Breast epithelium (tissue), 4 donors: ENCODE data around the gene ALKAL2. TPM values are rescaled to one million over a fixed set of nuclear protein-coding genes. Genes with fewer than 3 reads are reported as not detected.

Experiments
- DNase-seq, 2 donors: peaks; one replicate each; pipeline ENCODE4 v3.0.0-alpha.2; 2019; ENCODE audit warnings: low spot score in 2 of 2
- H3K27ac ChIP-seq, 2 donors: fragments of 200-600 bp; sonication (generic) in 1 of 2; one replicate each; pipeline ENCODE4 v1.5.1; 2016 to 2019; ENCODE audit warnings: mild to moderate bottlenecking in 1 of 2
- H3K27me3 ChIP-seq, 2 donors: fragments of 200-600 bp; sonication (generic) in 1 of 2; one replicate each; pipeline versions ENCODE4 v1.5.1 to v1.6.0; 2017 to 2019; ENCODE audit warnings: control low read depth in 1 of 2, mild to moderate bottlenecking in 1 of 2
- H3K36me3 ChIP-seq: fragments of 200-600 bp; one replicate; pipeline ENCODE4 v1.5.1; 2019
- H3K4me1 ChIP-seq, 2 donors: fragments of 200-600 bp; sonication (generic); one replicate each; pipeline ENCODE4 v1.5.1; 2016 to 2019; ENCODE audit warnings: control low read depth in 1 of 2
- H3K4me3 ChIP-seq, 3 donors: fragments of 200-600 bp; sonication (generic); 1 replicate in 2 of 3; 2 replicates in 1 of 3; pipeline ENCODE4 v1.5.1; 2016 to 2019; ENCODE audit warnings: mild to moderate bottlenecking in 3 of 3, moderate library complexity in 2 of 3
- H3K9me3 ChIP-seq, 2 donors: fragments of 200-600 bp; sonication (generic) in 1 of 2; one replicate each; pipeline ENCODE4 v1.5.1; 2016 to 2019; ENCODE audit warnings: control low read depth in 1 of 2
- CTCF ChIP-seq, 3 donors: fragments of 450-650 bp; IDR thresholded peaks; one replicate each; pipeline ENCODE4 v1.5.1; 2016 to 2017; ENCODE audit warnings: antibody characterized with exemption in 3 of 3, mild to moderate bottlenecking in 3 of 3, moderate library complexity in 3 of 3
- POLR2A ChIP-seq: fragments of 450-650 bp; IDR thresholded peaks from one replicate; pipeline ENCODE4 v1.6.1; 2016; ENCODE audit warnings: antibody characterized with exemption, mild to moderate bottlenecking, moderate library complexity
- POLR2AphosphoS5 ChIP-seq, 3 donors: sonication (generic); formaldehyde crosslinking; IDR thresholded peaks; one replicate each; pipeline ENCODE4 v1.6.1; 2017; ENCODE audit warnings: antibody characterized with exemption in 3 of 3
- intact Hi-C: fragments of 100-400 bp; cut with DNase I; formaldehyde crosslinking; loops from one replicate; pipeline ENCODE4 v1.15.1; 2023; ENCODE audit warnings: low total_unique reads
- total RNA-seq, 3 donors: library from RNA; depleted of rRNA; stranded (reverse); fragments of >200 nt; gene quantifications; one replicate each; pipeline ENCODE4 v1.1.0, GENCODE V29; 2016

The ALKAL2 gene
- total RNA-seq, 3 donors from 2014 or later = 10.1 to 26.4 (median 16.1) TPM

DNA sequence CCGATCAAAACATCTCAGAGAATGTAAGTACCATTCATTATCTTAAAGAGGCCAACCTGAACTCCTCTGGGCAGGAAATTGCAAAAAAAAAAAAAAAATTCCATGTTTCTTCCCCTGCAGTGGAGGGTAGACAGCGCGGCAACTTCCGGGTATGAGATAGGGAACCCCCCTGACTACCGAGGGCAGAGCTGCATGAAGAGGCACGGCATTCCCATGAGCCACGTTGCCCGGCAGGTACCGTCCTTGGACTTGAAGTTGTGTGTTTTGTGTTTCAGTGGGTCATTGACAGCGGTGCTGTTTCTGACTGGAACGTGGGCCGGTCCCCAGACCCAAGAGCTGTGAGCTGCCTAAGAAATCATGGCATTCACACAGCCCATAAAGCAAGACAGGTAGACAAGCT, 16.0 kb downstream of the ALKAL2 start:
- H3K9me3 ChIP-seq = no peaks in the 10 kb centered on the region
- no peak overlapping the region for H3K4me3 ChIP-seq
- no peak overlapping the region for H3K27ac ChIP-seq
- H3K36me3 ChIP-seq = no peaks in the 10 kb centered on the region
- no peaks in the 10 kb centered on the region for H3K27me3 ChIP-seq
- no peaks in the 10 kb centered on the region for H3K4me1 ChIP-seq
- TF ChIP-seq CTCF (IDR thresholded peaks at IDR 0.05) (no peak), POLR2A (no peak), POLR2AphosphoS5 (IDR thresholded peaks at IDR 0.05) (no peak)
- intact Hi-C loops = no loop called here
- DNase-seq = no peak

- intact Hi-C loops = no loop called here
- no peak overlapping the region for H3K27ac ChIP-seq
- peaks cover 0 to 7% of the 10 kb centered on the region in 2 donors for H3K4me1 ChIP-seq
- H3K36me3 ChIP-seq = no peaks in the 10 kb centered on the region
- no peaks in the 10 kb centered on the region for H3K27me3 ChIP-seq
- no peaks in the 10 kb centered on the region for H3K9me3 ChIP-seq
- H3K4me3 ChIP-seq = no peak overlapping the region
- TF ChIP-seq CTCF (IDR thresholded peaks at IDR 0.05) (no peak), POLR2A (no peak), POLR2AphosphoS5 (IDR thresholded peaks at IDR 0.05) (no peak)
- DNase-seq = no peak
These were observed 17.0 kb downstream of the ALKAL2 start for GRCh38 chr2:270861-271260.

DNA sequence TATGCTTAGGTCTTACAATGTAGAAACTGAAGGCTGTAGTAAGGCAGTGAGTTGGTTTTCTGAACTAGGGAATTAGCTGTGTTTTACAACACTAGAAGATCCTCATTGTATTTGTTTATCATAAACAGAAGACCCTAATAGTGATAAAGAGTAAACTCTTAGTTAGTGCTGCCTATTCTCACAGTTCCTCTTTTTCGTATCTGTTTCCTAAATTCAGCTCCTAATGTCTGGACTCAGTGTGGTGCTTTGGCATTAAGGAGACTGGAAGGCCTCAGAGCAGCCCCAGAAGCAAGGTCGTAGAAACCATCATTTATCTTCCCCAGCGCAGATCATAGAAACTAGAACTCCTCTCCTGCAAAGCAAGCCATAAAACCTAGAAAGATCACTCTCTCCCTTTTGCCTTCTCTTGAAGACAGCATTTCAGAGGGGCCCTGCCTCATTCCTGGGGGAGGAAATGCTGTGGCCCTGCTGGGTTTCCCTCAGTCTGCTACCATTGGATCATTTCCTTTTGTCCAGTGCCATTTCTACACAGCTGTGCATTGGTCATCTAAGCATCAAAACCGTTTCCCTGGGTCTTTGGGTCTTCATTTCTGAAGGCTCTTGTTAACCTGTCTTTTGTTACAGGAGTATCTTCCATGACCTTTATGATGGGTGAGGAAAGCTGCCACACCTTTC, 18.4 kb downstream of the ALKAL2 start:
- intact Hi-C loops = no loop called here
- Histone ChIP-seq H3K36me3 (no peaks in the 10 kb centered on the region), H3K9me3 (no peaks in the 10 kb centered on the region), H3K27ac (no peak overlapping the region), H3K27me3 (no peaks in the 10 kb centered on the region), H3K4me3 (no peak overlapping the region), H3K4me1 (peaks cover 0 to 12% of the 10 kb centered on the region in 2 donors)
- no peak for DNase-seq
- no peak for TF ChIP-seq CTCF (IDR thresholded peaks at IDR 0.05)

DNA sequence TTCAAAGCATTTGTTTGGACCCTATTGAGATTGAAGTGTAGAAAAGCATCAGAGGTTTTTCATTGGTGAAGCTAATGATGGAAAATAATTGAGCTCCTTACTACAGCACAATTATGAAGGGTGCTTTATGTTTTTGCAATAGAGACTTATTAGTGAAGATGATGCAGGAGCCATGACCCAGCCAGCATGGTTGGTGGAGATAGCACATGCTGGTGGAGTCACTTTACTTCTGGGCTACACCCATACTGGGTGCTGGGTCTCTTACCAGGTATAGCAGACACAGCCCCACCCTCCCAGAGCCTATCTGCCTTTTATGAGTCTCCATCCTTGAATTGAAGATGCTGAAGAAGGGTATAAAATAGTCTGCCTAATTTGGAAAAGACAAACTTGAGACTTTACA, 19.6 kb downstream of the ALKAL2 start:
- no peak overlapping the region for H3K4me3 ChIP-seq
- H3K9me3 ChIP-seq = no peaks in the 10 kb centered on the region
- H3K27ac ChIP-seq = no peak overlapping the region
- H3K27me3 ChIP-seq = no peaks in the 10 kb centered on the region
- peaks cover 0 to 12% of the 10 kb centered on the region in 2 donors for H3K4me1 ChIP-seq
- TF ChIP-seq POLR2A (no peak), POLR2AphosphoS5 (IDR thresholded peaks at IDR 0.05) (no peak), CTCF (IDR thresholded peaks at IDR 0.05) (no peak)
- H3K36me3 ChIP-seq = no peaks in the 10 kb centered on the region
- DNase-seq = no peak
- intact Hi-C loops = no loop called here

DNA sequence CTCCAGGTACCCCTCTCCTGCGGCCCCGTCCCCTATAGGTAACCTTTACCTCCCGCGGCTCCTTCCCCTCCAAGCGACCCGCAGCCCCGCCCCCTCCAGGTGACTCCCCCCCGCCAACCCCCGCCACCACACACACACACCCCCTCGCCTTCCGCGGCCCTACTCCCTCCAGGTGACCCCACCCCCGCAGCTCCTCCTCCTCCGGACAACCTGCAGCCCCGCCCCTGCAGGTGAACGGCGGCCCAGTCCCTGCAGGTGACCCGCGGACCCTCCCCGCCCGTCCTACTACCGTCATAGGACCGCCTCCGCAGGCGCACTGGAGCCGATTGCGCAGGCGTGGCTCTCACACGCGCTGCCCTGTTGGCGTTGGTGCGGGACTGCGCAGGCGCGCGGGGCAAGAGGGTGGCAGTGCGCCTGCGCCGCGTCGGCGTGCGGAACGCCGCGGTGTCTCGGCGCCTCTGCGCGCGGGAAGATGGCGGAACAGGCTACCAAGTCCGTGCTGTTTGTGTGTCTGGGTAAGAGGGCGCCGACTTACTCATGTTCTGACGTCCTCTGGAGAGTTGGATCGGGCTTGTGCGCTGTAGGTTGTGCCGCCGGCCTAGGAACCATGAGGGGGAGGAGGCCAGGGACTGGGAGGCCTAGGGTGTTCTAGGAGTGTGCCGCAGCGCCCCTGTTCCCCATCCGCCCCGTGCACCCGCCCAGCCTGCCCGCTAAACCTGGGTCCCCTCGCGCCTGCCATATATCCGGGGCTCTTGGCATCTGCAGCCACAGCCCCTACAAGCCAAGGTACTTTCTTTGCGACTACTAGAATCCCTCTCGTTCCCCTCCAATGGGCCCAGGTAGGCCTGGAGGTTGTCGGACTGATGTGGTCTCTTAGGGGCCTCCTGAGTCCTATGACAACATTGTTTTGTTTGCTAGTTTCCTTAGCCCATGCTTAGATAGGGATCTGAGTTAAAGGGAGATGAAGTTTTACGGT, 23.1 kb downstream of the ALKAL2 start, which contains the start of gene ACP1:
Gene ACP1, plus strand, starts transcription at position 455 of the 976 bp plus-strand sequence. Its CDS starts 18 bp downstream, at position 473.
- H3K27ac ChIP-seq = peak within 1 kb of the TSS; percentile 94 to 97

More for the DNA sequence above, 23.1 kb downstream of the ALKAL2 start, which contains the start of gene ACP1:
- no peak for TF ChIP-seq CTCF (IDR thresholded peaks at IDR 0.05)
- peak; percentile 59 for TF ChIP-seq POLR2A
- TF ChIP-seq POLR2AphosphoS5 (IDR thresholded peaks at IDR 0.05) = peak; percentile 80 to 98 (median 91)
- Histone ChIP-seq H3K9me3 (no peaks in the 10 kb centered on the region), H3K36me3 (no peaks in the 10 kb centered on the region), H3K27me3 (no peaks in the 10 kb centered on the region), H3K4me3 (peak within 1 kb of the TSS; percentile 59 to 92 (median 88)), H3K4me1 (peaks cover 0 to 12% of the 10 kb centered on the region in 2 donors)
- intact Hi-C loops = no loop called here
- peak; percentile 97 to 98 for DNase-seq
